Mucosa of descending colon (tissue), 3 donors: ENCODE data around the gene FBXW4. TPM values are rescaled to one million over a fixed set of nuclear protein-coding genes. Genes with fewer than 3 reads are reported as not detected.
A peak's percentile ranks its signal among the peaks of the same experiment; 100 is the strongest.
"Not testable (repeated sequence)": the region's sequence is repeated elsewhere in the genome, so short reads cannot be mapped to it uniquely, and the experiment has no call there.

Experiments used
- ATAC-seq: fragments of 200-7000 bp; cut with Tn5 transposase; one replicate; pipeline ENCODE4 v1.9.1; 2020; ENCODE audit warnings: mild to moderate bottlenecking, moderate library complexity
- DNase-seq, 3 donors: peaks; one replicate each; pipeline ENCODE4 v3.0.0-alpha.2; 2020
- H3K36me3 ChIP-seq: fragments of 200-600 bp; one replicate; pipeline ENCODE4 v1.8.0; 2021; ENCODE audit warnings: low read depth, mild to moderate bottlenecking
- H3K4me1 ChIP-seq: fragments of 200-600 bp; one replicate; pipeline ENCODE4 v1.8.0; 2021; ENCODE audit warnings: low read depth, mild to moderate bottlenecking
- H3K4me3 ChIP-seq: fragments of 200-600 bp; one replicate; pipeline ENCODE4 v1.8.0; 2021; ENCODE audit warnings: mild to moderate bottlenecking
- H3K9me3 ChIP-seq: fragments of 200-600 bp; one replicate; pipeline ENCODE4 v1.8.0; 2021; ENCODE audit warnings: mild to moderate bottlenecking
- CTCF ChIP-seq: fragments of 200-600 bp; IDR thresholded peaks from one replicate; pipeline ENCODE4 v1.8.0; 2022; ENCODE audit warnings: antibody characterized with exemption, mild to moderate bottlenecking
- intact Hi-C, 2 donors: fragments of 100-400 bp; cut with DNase I in 1 of 2; cut with micrococcal nuclease in 1 of 2; formaldehyde crosslinking; loops; one replicate each; pipeline versions ENCODE4 v1.11.0 to v1.11.1; 2022; cut with DNase I, micrococcal nuclease
- total RNA-seq, 3 donors: library from RNA; stranded (reverse); fragmentation: NEBNext Ultra II Directional in 2 of 3; extraction: Animal tissue kit (Norgen Biotek cat#: 25700) in 2 of 3; gene quantifications; one replicate each; pipeline versions ENCODE4 v1.2.1 to v1.2.4, GENCODE V29; 2021 to 2023
- donor health status: DM: no; HTN: no; CAD: no; lungs with moderate emphysema.
- donor health status: DM: no; HTN: no; CAD: no.
- donor health status: DM: no; HTN: yes; CAD: no.

The FBXW4 gene
- total RNA-seq, 3 donors from 2014 or later: 57.3 to 126 (median 73.3) TPM

GRCh38 chr10:101607124-101607523 is 87.8 kb downstream of the FBXW4 start:
- no peaks in the 10 kb centered on the region for H3K9me3 ChIP-seq
- ATAC-seq: no peak
- intact Hi-C loops: loop anchor here in 1 of 2 donors (10.0 kb wide), 1 partner anchor 168 kb away; the partner anchor contains the start of gene FGF8
- H3K4me1 ChIP-seq: no peaks in the 10 kb centered on the region
- H3K36me3 ChIP-seq: no peaks in the 10 kb centered on the region
- TF ChIP-seq CTCF: no peak
- DNase-seq: no peak
- H3K4me3 ChIP-seq: no peak overlapping the region

GRCh38 chr10:101602761-101603398 is 92.1 kb downstream of the FBXW4 start:
- H3K4me1 ChIP-seq: no peaks in the 10 kb centered on the region
- H3K36me3 ChIP-seq: no peaks in the 10 kb centered on the region
- TF ChIP-seq CTCF: peak; percentile 64
- intact Hi-C loops: loop anchor here in 1 of 2 donors (10.0 kb wide), 1 partner anchor 172 kb away; the partner anchor contains the start of gene FGF8
- no peak overlapping the region for H3K4me3 ChIP-seq
- DNase-seq: peak in 2 of 3 donors; percentile 73 to 78
- no peaks in the 10 kb centered on the region for H3K9me3 ChIP-seq
- peak; percentile 91 for ATAC-seq

GRCh38 chr10:101601541-101601940 is 93.4 kb downstream of the FBXW4 start:
- no peaks in the 10 kb centered on the region for H3K36me3 ChIP-seq
- no peaks in the 10 kb centered on the region for H3K9me3 ChIP-seq
- H3K4me3 ChIP-seq: no peak overlapping the region
- intact Hi-C loops: loop anchor here in 1 of 2 donors (10.0 kb wide), 1 partner anchor 173 kb away; the partner anchor contains the start of gene FGF8
- TF ChIP-seq CTCF: no peak
- DNase-seq: no peak
- ATAC-seq: no peak
- H3K4me1 ChIP-seq: no peaks in the 10 kb centered on the region

GRCh38 chr10:101597091-101597900 is 97.7 kb downstream of the FBXW4 start:
- intact Hi-C loops: loop anchor here in 1 of 2 donors (5.0 kb wide), 1 partner anchor 185 kb away; the partner anchor contains the start of gene NPM3
- no peak overlapping the region for H3K4me3 ChIP-seq
- DNase-seq (no peak), ATAC-seq (no peak)
- no peaks in the 10 kb centered on the region for H3K9me3 ChIP-seq
- TF ChIP-seq CTCF: no peak
- no peaks in the 10 kb centered on the region for H3K36me3 ChIP-seq
- no peaks in the 10 kb centered on the region for H3K4me1 ChIP-seq

- H3K4me3 ChIP-seq: no peak overlapping the region
- intact Hi-C loops: loop anchor here in 1 of 2 donors (5.0 kb wide), 1 partner anchor 186 kb away; the partner anchor contains the start of gene NPM3
- peak; percentile 45 for ATAC-seq
- DNase-seq: no peak
- TF ChIP-seq CTCF: no peak
- no peaks in the 10 kb centered on the region for H3K4me1 ChIP-seq
- no peaks in the 10 kb centered on the region for H3K36me3 ChIP-seq
- H3K9me3 ChIP-seq: no peaks in the 10 kb centered on the region
Observed at GRCh38 chr10:101595591-101596433, 99.2 kb downstream of the FBXW4 start.

- H3K36me3 ChIP-seq, H3K4me3 ChIP-seq, H3K4me1 ChIP-seq, DNase-seq, intact Hi-C loops, ATAC-seq, H3K9me3 ChIP-seq: not testable (repeated sequence)
Observed at GRCh38 chr10:101593331-101593730, 101.6 kb downstream of the FBXW4 start.
